Neural crest cell (in vitro differentiated cells): ENCODE data around the gene PLK3. TPM values are rescaled to one million over a fixed set of nuclear protein-coding genes. Genes with fewer than 3 reads are reported as not detected.

Source experiments
- DNase-seq: peaks from one replicate; pipeline ENCODE4 v3.0.0; 2021; ENCODE audit warnings: low read depth, mixed read lengths, low spot score
- H3K27ac Mint-ChIP-seq: one replicate; pipeline ENCODE4 v1.8.0; 2021; ENCODE audit warnings: mild to moderate bottlenecking, mixed read lengths; ENCODE audit not compliant: unreplicated experiment
- H3K27me3 Mint-ChIP-seq: 2 replicates; pipeline ENCODE4 v1.8.0; 2021; ENCODE audit warnings: low read depth, mild to moderate bottlenecking, mixed read lengths
- H3K36me3 Mint-ChIP-seq: 2 replicates; pipeline ENCODE4 v1.8.0; 2021; ENCODE audit warnings: low read depth, mild to moderate bottlenecking, mixed read lengths
- H3K4me1 Mint-ChIP-seq: 2 replicates; pipeline ENCODE4 v1.8.0; 2021; ENCODE audit warnings: mixed read lengths
- H3K4me3 Mint-ChIP-seq: one replicate; pipeline ENCODE4 v1.8.0; 2021; ENCODE audit warnings: mild to moderate bottlenecking, mixed read lengths
- H3K9me3 Mint-ChIP-seq: 2 replicates; pipeline ENCODE4 v1.8.0; 2021; ENCODE audit warnings: mixed read lengths
- total RNA-seq: library from RNA; stranded (reverse); gene quantifications from 2 replicates; pipeline ENCODE4 v1.2.1, GENCODE V29; 2021
- TF ChIP-seq, protein P1 (sequence below): fragments of 200-600 bp; sonication (generic); conservative IDR thresholded peaks from 2 replicates; pipeline ENCODE4 v1.5.0; 2021; ENCODE audit warnings: antibody characterized with exemption, mild to moderate bottlenecking

PLK3 gene
- total RNA-seq, 1 donor from 2014 or later: 15.3 TPM

DNA sequence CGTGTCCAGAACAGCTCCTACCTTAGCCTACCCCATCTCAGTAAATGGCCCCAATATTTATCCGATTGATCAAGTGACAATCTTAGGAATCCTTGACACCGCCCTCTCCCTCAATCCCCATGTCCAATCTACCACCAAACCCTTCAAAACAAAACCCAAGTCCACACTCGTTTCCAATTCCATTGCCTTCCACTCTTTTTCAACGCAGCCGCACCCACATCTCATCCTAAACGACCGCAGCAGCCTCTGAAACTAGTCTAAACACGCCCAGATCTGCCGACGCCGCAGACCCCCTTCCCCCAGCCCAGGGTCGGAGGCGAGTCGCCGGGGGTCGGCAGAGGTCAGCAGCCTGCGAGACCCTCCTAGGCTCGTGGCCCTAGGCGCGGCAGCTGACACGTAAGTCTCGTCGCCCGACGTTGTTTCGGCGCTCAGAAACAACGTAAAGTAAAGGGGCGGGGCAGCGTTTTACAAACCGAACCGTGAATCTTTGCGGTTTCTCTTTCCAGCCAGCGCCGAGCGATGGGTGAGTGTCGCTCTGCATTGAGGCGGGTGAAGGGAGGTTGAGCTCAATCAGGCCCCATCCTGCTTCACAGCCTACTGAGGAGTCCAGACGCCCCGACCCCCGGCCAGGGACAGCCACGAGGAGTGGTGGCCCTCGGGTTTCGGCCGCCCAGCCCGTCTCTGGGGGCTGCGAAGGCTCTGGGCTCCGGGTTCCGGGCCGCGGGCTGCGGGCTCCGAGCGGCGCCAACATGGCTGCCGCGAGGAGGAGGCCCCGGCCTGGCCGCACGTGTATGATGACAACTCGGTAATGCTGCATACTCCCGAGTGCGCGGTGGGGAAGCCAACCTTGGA, 24.9 kb upstream of the PLK3 start, which contains the start of gene RPS8:
RPS8 (plus strand) TSS at position 463 of the 852 bp plus-strand sequence; CDS start at position 520, 57 bp downstream.
- Mint-ChIP-seq H3K36me3 (peaks cover 26% of the 10 kb centered on the region), H3K27me3 (no peaks in the 10 kb centered on the region), H3K4me3 (peak within 1 kb of the TSS; percentile 90), H3K27ac (peak within 1 kb of the TSS; percentile 95), H3K4me1 (peaks cover 36% of the 10 kb centered on the region), H3K9me3 (no peaks in the 10 kb centered on the region)
- peak; percentile 86 for DNase-seq
- TF ChIP-seq, protein P1, sequence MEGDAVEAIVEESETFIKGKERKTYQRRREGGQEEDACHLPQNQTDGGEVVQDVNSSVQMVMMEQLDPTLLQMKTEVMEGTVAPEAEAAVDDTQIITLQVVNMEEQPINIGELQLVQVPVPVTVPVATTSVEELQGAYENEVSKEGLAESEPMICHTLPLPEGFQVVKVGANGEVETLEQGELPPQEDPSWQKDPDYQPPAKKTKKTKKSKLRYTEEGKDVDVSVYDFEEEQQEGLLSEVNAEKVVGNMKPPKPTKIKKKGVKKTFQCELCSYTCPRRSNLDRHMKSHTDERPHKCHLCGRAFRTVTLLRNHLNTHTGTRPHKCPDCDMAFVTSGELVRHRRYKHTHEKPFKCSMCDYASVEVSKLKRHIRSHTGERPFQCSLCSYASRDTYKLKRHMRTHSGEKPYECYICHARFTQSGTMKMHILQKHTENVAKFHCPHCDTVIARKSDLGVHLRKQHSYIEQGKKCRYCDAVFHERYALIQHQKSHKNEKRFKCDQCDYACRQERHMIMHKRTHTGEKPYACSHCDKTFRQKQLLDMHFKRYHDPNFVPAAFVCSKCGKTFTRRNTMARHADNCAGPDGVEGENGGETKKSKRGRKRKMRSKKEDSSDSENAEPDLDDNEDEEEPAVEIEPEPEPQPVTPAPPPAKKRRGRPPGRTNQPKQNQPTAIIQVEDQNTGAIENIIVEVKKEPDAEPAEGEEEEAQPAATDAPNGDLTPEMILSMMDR: no peak

DNA sequence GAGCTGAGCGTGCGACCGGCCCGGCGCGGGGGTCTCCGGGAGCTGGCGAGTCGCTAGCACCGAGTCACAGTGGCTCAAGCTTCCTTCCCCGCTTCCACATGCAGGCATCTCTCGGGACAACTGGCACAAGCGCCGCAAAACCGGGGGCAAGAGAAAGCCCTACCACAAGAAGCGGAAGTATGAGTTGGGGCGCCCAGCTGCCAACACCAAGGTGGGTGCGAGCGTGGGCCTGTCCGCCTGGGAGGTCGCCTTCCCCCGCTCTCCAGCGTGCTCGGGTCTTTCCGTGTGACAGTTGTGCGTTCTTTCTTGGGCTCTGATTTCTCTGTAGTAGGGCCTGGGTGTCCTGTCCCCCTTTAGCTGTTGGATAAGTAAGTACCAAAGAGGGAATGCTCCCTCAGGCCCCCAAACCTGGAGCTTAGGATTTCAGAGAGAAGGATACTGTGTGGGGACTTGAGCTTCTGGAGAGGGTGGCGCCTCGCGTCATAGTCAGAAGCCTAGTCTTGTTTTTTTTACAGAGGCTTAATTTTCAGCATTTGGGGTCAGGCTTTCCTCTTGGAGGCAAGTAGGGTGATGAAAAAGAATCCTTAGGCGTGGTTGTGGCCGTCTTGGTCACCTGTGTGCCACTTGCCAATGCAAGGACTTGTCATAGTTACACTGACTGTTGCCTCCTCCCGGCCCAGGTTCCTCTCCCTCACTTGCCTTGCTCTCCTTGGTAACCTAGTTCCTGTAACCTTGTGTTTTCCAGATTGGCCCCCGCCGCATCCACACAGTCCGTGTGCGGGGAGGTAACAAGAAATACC, 24.0 kb upstream of the PLK3 start:
- Mint-ChIP-seq H3K9me3 (no peaks in the 10 kb centered on the region), H3K36me3 (peaks cover 32% of the 10 kb centered on the region), H3K4me3 (peak overlapping the region; percentile 90), H3K27me3 (no peaks in the 10 kb centered on the region), H3K4me1 (peaks cover 38% of the 10 kb centered on the region), H3K27ac (peak overlapping the region; percentile 93)
- DNase-seq: no peak
- TF ChIP-seq, protein P1: no peak

DNA sequence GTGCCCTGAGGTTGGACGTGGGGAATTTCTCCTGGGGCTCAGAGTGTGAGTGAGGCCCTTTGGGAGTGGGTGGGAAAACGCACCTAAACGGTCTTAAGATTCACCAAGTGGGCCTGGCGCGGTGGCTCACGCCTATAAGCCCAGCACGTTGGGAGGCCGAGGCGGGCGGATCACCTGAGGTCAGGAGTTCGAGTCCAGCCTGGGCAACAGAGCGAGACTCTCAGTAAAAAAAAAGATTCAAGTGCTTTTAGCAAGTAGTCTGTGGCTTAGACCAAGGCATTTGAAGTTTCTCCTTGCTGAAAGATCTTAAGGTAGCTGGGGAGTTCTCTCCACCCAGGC, 23.5 kb upstream of the PLK3 start:
- Mint-ChIP-seq H3K27me3 (no peaks in the 10 kb centered on the region), H3K9me3 (no peaks in the 10 kb centered on the region), H3K36me3 (peaks cover 38% of the 10 kb centered on the region), H3K27ac (peak overlapping the region; percentile 93), H3K4me1 (peaks cover 41% of the 10 kb centered on the region), H3K4me3 (peak overlapping the region; percentile 90)
- no peak for DNase-seq
- TF ChIP-seq, protein P1: no peak

DNA sequence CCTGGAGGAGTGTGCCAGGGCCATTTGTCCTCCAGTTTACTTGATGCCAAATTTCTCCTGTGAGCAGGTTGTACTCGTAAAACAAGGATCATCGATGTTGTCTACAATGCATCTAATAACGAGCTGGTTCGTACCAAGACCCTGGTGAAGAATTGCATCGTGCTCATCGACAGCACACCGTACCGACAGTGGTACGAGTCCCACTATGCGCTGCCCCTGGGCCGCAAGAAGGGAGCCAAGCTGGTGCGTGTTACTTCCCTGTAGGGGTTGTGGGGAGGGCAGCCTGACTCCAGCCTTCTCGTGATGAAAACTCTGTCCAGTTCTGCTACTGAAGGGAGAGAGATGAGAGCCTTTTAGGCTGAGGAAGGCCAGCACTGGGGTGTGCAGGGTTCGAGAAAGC, 22.6 kb upstream of the PLK3 start:
- DNase-seq: no peak
- Mint-ChIP-seq H3K4me1 (peaks cover 41% of the 10 kb centered on the region), H3K27me3 (no peaks in the 10 kb centered on the region), H3K9me3 (no peaks in the 10 kb centered on the region), H3K4me3 (peak overlapping the region; percentile 90), H3K27ac (no peak overlapping the region), H3K36me3 (peaks cover 38% of the 10 kb centered on the region)
- TF ChIP-seq, protein P1: no peak

DNA sequence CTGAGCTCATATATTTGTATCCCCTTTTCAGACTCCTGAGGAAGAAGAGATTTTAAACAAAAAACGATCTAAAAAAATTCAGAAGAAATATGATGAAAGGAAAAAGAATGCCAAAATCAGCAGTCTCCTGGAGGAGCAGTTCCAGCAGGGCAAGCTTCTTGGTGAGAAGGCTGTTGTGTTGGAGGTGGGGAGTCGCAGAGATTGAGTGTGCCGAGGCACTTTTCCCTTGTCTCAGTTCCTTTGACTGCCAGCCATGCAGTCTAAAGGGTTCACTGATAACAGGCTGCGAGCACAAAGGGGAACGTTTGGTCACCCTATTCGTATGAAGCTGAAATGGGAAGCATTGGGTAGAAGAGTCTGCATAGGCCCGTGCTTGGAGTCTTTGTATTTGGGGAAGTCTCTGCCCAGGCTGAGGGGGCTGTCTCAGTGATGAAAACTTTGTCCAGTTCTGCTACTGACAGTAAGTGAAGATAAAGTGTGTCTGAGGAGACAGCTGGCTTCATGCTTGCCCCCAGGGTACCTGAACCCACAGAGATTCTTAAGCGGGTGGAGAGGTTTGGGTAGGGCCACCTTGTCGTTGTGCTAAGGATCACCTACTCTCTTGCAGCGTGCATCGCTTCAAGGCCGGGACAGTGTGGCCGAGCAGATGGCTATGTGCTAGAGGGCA, 22.1 kb upstream of the PLK3 start:
- Mint-ChIP-seq H3K27me3 (no peaks in the 10 kb centered on the region), H3K4me1 (peaks cover 41% of the 10 kb centered on the region), H3K9me3 (no peaks in the 10 kb centered on the region), H3K4me3 (peak overlapping the region; percentile 90), H3K36me3 (peaks cover 38% of the 10 kb centered on the region), H3K27ac (no peak overlapping the region)
- DNase-seq: no peak
- TF ChIP-seq, protein P1: no peak
